ENCODE data around the gene MIA3. TPM values are rescaled to one million over a fixed set of nuclear protein-coding genes. Genes with fewer than 3 reads are reported as not detected.

Gene MIA3
- total RNA-seq, 1 donor from 2014 or later = 24.3 TPM

GRCh38 chr1:222702210-222702609, 84.3 kb downstream of the MIA3 start:
- intact Hi-C loops (cut with DNase I) = no loop called here
- Histone ChIP-seq H3K4me1 (peaks cover 7% of the 10 kb centered on the region), H3K27ac (no peak overlapping the region), H3K9me3 (no peaks in the 10 kb centered on the region), H3K36me3 (peaks cover 0 to 6% of the 10 kb centered on the region in 2 donors), H3K27me3 (no peaks in the 10 kb centered on the region), H3K4me3 (no peak overlapping the region)
- no peak for DNase-seq (ENCODE audit: extremely low spot score in 2 of 2)
- TF ChIP-seq POLR2A (IDR thresholded peaks at IDR 0.05) (no peak), POLR2AphosphoS5 (IDR thresholded peaks at IDR 0.05; ENCODE audit: insufficient read depth in 1 of 2, low read depth in 1 of 2) (no peak), CTCF (IDR thresholded peaks at IDR 0.05) (no peak)

- Histone ChIP-seq H3K4me1 (peaks cover 15% of the 10 kb centered on the region), H3K4me3 (no peak overlapping the region), H3K36me3 (peaks cover 0 to 6% of the 10 kb centered on the region in 2 donors), H3K27ac (no peak overlapping the region), H3K27me3 (no peaks in the 10 kb centered on the region), H3K9me3 (no peaks in the 10 kb centered on the region)
- intact Hi-C loops (cut with DNase I) = loop anchor here (2.0 kb wide), 1 partner anchor 21 kb away; no protein-coding TSS in a partner anchor
- TF ChIP-seq POLR2A (IDR thresholded peaks at IDR 0.05) (no peak), POLR2AphosphoS5 (IDR thresholded peaks at IDR 0.05; ENCODE audit: insufficient read depth in 1 of 2, low read depth in 1 of 2) (no peak), CTCF (IDR thresholded peaks at IDR 0.05) (no peak)
- DNase-seq (ENCODE audit: extremely low spot score in 2 of 2) = no peak
Observed at GRCh38 chr1:222704260-222704659, 86.4 kb downstream of the MIA3 start.

- TF ChIP-seq POLR2A (IDR thresholded peaks at IDR 0.05) (no peak), CTCF (IDR thresholded peaks at IDR 0.05) (no peak), POLR2AphosphoS5 (IDR thresholded peaks at IDR 0.05; ENCODE audit: insufficient read depth in 1 of 2, low read depth in 1 of 2) (no peak)
- Histone ChIP-seq H3K4me3 (no peak overlapping the region), H3K27me3 (no peaks in the 10 kb centered on the region), H3K4me1 (peaks cover 33% of the 10 kb centered on the region), H3K36me3 (no peaks in the 10 kb centered on the region), H3K9me3 (no peaks in the 10 kb centered on the region), H3K27ac (no peak overlapping the region)
- intact Hi-C loops (cut with DNase I) = no loop called here
- DNase-seq (ENCODE audit: extremely low spot score in 2 of 2) = no peak
Observed at GRCh38 chr1:222706815-222707214, 88.9 kb downstream of the MIA3 start.

GRCh38 chr1:222709700-222710153, 91.8 kb downstream of the MIA3 start:
- Histone ChIP-seq H3K4me1 (peaks cover 44% of the 10 kb centered on the region), H3K27ac (no peak overlapping the region), H3K4me3 (no peak overlapping the region), H3K9me3 (no peaks in the 10 kb centered on the region), H3K27me3 (no peaks in the 10 kb centered on the region), H3K36me3 (no peaks in the 10 kb centered on the region)
- DNase-seq (ENCODE audit: extremely low spot score in 2 of 2) = no peak
- intact Hi-C loops (cut with DNase I) = no loop called here
- TF ChIP-seq POLR2AphosphoS5 (IDR thresholded peaks at IDR 0.05; ENCODE audit: insufficient read depth in 1 of 2, low read depth in 1 of 2) = no peak
- TF ChIP-seq POLR2A (IDR thresholded peaks at IDR 0.05) = no peak
- no peak for TF ChIP-seq CTCF (IDR thresholded peaks at IDR 0.05)

- TF ChIP-seq POLR2AphosphoS5 (IDR thresholded peaks at IDR 0.05; ENCODE audit: insufficient read depth in 1 of 2, low read depth in 1 of 2) = no peak
- TF ChIP-seq POLR2A (IDR thresholded peaks at IDR 0.05) = no peak
- TF ChIP-seq CTCF (IDR thresholded peaks at IDR 0.05) = no peak
- no peaks in the 10 kb centered on the region for H3K27me3 ChIP-seq
- peak overlapping the region; percentile 68 to 69 for H3K4me3 ChIP-seq
- no peaks in the 10 kb centered on the region for H3K9me3 ChIP-seq
- H3K4me1 ChIP-seq = peaks cover 57% of the 10 kb centered on the region
- intact Hi-C loops (cut with DNase I) = no loop called here
- H3K27ac ChIP-seq = peak overlapping the region; percentile 98
- peaks cover 0 to 17% of the 10 kb centered on the region in 2 donors for H3K36me3 ChIP-seq
- DNase-seq (ENCODE audit: extremely low spot score in 2 of 2) = peak in 1 of 2 donors; percentile 89
Observed at GRCh38 chr1:222711319-222712252, 93.7 kb downstream of the MIA3 start.
